SK-N-DZ (cell line): ENCODE results near the gene EGLN2.
A peak's percentile ranks its signal among the peaks of the same experiment; 100 is the strongest.
"Not testable (repeated sequence)": the region's sequence is repeated elsewhere in the genome, so short reads cannot be mapped to it uniquely, and the experiment has no call there.

Experiments used
- DNase-seq: peaks from one replicate; pipeline ENCODE4 v3.0.0-alpha.2; 2015; ENCODE audit warnings: low spot score

Gene EGLN2

DNA sequence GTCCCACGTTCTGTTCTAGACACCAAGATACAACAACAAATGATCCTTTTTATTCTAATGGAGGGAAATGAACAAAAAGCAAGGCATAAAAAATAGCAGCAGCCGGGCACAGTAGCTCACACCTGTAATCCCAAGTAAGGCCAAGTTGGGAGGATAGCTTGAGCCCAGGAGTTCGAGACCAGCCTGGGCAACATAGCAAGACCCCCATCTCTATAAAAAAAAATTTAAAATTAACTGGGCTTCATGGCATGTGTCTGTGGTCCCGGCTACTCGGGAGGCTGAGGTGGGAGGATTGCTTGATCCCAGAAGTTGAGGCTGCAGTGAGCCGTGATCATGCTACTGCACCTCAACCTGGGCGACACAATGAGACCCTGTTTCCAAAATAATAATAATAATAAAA is 22.6 kb upstream of the EGLN2 start:
- no peak for DNase-seq

DNA sequence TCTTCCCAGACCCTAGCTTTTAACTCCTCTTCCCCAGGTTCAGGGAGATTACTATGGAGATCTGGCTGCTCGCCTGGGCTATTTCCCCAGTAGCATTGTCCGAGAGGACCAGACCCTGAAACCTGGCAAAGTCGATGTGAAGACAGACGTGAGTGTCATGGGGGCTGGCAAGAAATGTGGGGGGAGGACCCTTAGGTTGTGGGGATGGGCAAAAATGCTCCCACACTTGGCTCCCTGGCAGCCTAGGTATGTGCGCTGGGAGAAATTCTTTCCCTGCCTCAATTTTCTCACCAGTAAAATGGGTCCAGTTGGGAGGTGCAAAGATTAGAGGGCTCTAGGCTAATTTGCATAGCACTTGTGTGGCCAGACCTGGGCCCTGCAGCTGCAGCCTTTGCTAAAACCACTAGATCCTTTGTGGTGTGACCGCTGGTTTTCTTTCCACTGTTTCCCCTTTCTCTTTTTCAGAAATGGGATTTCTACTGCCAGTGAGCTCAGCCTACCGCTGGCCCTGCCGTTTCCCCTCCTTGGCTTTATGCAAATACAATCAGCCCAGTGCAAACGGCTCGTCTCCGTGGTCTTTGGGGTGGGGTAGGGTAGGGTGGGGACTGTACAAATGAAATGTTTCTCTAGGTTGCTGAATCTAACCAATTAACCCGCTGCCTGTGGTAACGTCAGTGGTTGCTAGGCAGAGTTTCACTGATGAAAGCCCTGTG is 21.9 kb upstream of the EGLN2 start:
- peak; percentile 94 for DNase-seq

DNA sequence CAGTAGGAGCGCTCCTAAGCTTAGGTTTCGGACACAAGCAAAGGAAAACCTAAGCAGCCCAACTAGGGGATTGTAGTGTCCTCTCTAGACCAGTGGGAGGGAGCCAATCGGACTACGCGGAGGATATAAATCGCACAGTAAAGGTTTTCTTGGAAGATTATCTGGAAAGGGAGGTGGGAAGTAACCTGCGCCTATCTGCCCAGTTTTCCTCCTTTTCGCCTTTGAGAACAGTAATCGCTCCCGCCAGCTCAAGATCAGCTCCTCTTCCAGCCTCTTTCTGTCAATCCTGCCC is 21.4 kb upstream of the EGLN2 start:
- no peak for DNase-seq

DNA sequence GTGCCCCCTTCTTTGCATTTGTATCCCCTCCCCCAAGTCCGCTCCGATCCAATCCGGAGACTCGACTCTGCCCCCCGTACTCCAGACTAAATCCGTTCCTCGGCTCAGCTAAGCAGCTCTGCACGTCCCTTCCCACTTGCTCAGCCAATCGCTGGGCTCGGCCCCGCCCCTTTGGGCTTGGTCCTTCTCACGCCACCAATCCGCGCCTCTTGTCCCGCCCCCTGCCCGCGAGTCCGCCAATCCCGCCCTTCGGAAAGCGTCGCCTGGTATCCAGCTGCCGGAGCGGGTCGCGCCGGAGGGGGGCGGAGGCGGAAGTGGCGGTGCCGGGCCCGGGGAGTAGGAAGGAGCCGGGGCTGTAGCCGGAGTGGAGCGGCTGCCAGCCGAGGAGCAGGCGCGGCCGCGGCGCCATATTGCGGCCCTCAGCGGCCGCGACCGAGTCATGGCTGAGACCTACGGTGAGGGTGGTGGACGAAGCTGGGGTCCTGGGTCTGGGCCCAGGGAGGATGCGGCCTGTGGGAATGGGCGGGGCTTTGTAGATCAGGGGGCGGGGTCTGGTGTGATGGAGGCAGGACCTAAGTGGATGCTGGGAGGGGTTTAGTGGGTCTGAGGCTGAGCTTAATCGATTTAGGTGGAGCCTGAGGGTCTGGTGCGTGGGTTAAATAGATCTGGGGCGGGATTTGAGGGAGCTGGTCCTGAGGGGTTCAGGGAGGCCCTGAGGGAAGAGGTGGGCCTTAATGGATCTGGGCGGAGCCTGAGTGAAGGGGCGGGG is 20.9 kb upstream of the EGLN2 start, which contains the start of gene RAB4B:
Gene RAB4B (plus strand): TSS at position 311 of the 769 bp plus-strand sequence. CDS start 129 bp downstream, at position 440.
- peak; percentile 99 for DNase-seq

DNA sequence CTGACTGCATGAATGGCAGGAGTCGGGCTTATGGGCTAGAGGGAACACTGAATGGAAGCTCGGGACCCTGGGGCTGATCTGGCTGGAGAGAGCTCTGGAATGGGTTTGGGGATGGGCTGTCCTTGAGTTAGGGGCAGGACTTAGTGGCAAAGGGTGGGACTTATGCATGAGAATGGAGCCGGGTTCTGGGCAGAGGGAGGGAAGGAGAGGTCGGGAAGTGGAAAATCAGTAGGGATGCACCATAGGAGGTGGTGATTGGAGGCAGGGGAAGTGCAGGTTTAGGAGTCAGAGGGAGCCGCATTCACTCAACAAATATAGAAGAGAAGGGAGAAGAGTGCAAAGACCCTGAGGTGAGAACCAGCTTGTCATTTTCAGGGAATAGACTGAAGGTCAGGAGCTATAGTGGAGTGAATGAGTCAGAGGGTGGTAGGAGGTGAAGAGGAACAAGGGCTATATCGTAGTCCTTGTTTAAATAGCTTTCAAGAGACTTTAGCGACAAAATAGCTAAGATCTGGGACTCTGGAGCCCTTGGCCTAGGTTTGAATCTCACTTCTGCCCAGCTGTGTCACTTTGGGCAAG is 20.2 kb upstream of the EGLN2 start:
- DNase-seq = no peak

DNA sequence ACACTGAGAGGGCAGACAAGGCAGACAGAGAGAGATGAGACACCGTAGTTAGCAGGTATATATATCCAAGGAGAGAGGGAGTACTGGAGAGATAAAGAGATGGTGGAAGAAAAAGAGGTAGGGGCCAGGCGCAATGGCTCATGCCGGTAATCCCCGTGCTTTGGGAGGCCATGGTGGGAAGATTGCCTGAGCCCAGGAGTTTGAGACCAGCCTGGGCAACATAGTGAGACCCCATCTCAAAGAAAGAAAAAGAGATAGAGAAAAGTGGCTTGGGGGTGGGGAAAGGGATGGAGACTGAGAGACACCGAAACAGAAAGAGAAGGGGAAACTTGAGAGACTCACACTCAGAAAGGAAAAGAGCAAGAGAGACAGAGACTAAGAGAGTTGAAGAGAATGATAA is 18.4 kb upstream of the EGLN2 start:
- no peak for DNase-seq

DNA sequence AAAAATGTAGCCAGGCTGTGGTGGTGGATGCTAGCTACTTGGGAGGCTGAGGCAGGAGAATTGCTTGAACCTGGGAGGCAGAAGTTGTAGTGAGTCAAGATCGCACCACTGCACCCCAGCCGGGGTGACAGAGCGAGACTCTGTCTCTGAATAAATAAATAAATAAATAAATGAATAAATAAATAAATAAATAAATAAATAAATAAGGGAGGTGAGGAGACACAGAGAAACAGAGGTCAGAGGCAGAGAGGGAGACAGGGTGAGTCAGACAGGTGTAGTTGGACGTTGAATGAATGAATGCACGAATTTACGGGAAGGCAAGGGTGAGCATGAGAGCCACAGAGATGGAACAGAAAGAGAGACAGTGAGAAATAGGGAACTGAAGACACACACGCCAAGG is 17.9 kb upstream of the EGLN2 start:
- DNase-seq = no peak

DNA sequence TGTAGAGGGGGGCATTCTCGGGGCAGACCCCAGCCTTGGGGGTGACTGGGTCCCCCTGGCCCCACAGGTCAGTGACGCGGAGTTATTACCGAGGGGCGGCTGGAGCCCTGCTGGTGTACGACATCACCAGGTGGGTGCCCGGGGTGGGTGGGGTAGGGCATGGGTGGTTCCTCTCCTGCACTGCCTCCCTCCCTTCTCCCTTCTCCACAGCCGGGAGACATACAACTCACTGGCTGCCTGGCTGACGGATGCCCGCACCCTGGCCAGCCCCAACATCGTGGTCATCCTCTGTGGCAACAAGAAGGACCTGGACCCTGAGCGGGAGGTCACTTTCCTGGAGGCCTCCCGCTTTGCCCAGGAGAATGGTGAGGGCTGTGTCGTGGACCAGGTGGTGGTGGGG is 15.3 kb upstream of the EGLN2 start:
- DNase-seq = no peak

DNA sequence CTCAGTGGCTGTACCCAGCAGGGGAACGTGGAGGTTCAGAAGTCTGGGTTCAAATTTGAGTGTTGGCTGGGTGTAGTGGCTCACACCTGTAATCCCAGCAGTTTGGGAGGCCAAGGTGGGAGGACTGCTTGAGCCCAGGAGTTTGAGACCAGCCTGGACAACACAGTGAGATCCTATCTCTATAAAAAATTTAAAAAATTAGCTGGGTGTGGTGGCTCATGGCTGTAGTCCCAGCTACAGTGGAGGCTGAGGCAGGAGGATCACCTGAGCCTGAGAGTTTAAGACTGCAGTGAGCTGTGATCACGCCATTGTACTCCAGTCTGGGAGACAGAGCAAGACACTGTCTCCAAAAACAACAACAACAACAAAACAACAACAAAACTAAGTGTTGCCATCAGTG is 14.8 kb upstream of the EGLN2 start:
- not testable (repeated sequence) for DNase-seq

DNA sequence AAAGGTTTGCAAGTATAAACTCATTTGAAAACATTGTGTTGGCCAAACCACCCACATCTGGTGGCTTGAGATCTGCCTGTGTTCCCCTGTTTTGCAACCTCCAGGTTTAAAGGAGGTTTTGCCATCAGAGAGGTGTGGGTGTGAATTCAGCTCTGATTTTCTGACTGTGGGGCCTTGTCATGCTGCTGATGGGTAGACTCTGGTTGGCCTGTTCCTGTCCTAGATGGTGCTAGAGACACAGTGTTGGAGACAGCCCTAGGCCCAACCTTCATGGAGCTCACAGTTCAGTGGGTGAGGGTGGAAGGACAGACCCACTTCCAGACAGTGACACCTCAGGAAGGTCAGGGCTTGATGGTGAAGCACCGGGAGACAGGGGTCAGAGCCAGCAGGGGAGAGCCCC is 13.5 kb upstream of the EGLN2 start:
- DNase-seq = no peak

DNA sequence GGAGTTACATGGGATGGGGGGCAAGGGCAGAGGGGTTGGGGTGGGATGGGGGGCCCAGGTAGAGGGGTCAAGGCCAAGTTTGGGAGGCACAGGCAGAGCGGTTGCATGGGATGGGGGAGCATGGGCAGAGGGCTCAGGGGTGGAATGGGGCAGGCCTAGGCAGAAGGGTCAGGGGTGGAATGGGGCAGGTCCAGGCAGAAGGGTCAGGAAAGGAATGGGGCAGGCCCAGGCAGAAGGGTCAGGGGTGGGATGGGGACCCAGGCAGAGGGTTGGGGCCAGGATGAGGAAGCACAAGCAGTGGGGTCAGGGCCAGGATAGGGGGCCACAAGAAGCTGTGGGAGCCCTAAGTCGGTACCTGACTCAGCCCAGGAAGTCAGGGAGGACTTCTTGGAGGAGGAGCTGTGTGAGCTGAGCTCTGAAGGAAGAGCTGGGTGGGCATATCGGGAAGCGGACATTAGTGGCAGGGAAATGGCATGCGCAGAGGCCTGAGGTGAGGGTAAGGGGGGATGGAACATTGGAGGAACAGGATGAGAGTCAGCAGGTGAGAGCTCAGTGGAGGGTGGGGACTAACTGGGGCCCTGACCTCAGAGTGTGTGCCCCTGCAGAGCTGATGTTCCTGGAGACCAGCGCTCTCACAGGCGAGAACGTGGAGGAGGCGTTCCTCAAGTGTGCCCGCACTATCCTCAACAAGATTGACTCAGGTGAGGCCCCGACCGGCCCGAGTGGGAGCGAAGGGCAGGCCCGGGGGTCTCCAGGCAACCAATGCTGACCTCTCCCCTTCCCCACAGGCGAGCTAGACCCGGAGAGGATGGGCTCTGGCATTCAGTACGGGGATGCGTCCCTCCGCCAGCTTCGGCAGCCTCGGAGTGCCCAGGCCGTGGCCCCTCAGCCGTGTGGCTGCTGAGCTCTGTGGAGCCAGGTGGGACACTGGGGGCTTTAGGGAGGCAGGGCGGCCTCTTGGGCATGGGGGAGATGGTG is 12.6 kb upstream of the EGLN2 start:
- no peak for DNase-seq

DNA sequence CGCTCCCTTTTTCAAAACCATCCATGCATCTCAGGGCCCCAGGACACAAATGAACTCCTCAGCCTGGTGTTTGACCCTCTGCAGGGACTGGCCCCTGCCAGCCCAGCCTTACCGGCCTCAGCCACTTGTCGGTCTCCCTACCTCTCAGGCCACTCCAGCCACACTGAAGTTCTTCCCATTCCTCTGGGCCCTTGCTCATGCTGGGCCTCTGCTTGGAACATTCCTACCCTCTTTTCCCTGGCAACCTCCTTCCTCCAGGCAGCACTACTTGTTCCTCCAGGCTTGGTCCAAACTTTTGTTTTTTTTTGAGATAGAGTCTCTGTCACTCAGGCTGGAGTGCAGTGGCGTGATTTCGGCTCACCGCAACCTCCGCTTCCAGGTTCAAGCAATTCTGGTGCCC is 7.6 kb upstream of the EGLN2 start:
- DNase-seq = no peak

DNA sequence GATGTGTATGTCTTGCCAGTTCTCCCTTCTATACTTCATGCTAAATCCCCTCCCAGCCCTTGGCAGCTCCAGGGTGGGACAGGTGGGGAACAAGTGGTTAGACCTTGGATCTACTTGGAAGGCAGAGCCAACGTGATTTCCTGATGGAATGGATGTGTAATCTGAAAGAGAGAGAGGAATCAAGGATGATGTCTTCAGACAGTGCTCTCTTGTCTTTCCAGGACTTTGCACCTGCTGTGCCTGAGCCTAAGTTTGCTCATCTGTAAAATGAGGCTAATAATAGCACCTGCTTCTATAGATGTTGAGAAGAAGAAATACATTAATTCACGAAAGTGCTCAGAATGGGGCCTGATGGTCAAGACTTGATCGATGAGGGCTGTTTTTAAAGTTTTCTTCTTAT is 7.0 kb upstream of the EGLN2 start:
- DNase-seq = no peak

DNA sequence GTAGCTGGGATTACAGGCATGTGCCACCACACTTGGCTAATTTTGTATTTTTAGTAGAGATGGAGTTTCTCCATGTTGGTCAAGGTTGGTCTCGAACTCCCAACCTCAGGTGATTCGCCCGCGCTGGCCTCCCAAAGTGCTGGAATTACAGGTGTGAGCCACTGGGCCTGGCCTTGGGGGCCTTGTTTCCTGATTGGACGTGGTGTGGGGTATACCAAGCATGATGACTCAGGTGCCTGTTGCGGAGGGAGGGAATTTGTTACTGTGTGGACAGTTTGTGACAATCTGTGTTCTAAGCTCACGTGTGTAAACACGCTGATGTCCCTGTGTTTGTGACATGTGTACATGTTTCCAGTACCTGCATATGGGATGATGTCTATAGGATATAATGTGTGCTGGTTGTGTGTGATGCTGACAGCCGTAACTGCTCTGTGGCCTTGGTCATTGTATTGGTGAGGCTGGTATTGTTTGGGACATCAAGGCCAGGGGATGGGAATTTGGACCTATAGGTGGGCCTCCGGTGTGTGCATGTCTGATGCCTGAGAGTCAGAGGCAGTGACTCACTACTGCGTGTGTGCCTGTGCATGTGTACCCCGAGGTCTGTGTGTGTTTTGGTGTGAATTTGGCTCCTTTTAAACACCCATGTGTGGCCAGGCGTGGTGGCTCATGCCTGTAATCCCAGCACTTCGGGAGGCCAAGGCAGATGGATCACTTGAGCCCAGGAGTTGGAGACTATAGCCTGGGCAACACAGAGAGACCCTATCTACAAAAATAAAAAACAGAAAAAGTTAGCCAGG is 1.6 kb upstream of the EGLN2 start:
- no peak for DNase-seq

DNA sequence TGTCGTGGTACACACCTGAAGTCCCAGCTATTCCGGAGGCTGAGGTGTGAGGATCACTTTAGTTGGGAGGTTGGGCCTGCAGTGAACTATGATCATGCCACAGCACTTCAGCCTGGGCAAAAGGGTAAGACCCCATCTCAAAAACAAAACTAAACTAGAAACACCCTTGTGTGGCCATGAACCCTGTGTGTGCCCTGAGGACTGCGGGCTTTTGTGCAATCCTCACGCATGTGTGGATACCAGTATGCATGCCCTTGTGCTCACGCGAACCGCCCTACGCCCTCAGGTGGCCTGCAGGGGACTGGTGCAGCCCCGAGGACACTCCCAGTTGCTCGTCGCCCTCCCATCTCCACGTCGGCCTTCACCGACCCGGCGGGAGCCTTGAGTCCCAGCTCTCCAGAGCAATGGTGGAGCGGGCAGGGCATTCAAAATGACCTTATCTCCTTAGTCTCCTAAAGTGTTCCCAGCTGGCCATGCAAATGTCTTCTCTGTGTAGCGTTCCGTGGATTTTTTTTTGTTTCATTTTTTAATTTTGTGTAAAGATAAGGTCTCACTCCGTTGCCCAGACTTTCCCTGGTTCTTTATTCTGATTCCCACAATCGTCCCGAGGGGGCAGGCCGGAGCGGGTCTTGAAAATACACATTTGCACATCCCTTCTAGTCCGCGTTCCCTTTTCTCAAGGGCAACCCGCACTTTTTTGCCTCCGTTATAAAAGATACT is 868 bp upstream of the EGLN2 start:
- peak; percentile 84 for DNase-seq

DNA sequence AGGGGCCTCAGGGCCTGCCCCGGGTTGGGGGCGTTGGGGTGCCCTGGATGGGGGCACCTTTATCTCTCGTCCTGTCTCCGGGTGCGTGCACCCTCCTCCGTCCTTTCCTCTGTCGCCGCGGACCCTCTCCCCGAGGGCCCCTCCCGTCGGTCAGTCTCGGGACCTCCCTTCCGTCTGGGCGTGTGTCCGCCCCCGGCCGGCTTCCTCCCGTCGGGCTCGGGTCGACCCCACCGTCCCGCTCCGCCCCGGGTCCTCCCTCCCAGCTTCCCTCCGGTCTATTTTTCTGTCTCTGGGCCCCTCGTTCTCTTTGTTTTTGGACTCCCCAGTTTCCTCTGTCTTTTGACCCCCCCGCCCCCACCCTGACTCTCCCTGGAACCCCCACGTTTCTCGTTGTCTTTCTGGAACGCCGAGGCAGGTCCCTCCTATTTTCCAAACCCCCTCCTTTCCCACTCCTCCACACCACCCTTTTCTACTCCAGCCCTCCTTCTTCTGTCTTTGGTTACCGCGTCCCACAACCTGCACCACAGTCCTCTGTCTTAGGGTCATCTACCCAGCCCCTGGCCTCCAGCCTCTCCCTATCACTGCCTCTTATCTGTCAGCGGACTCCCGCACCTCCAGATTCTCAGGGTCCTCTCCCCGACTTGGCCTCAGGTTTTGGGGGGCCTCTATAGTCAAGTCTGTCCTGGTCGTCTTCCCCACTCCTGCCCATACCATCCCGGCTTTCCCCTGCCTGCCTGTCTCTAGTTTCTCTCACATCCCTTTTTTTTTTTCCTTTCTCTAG is 757 bp downstream of the EGLN2 start:
- no peak for DNase-seq

DNA sequence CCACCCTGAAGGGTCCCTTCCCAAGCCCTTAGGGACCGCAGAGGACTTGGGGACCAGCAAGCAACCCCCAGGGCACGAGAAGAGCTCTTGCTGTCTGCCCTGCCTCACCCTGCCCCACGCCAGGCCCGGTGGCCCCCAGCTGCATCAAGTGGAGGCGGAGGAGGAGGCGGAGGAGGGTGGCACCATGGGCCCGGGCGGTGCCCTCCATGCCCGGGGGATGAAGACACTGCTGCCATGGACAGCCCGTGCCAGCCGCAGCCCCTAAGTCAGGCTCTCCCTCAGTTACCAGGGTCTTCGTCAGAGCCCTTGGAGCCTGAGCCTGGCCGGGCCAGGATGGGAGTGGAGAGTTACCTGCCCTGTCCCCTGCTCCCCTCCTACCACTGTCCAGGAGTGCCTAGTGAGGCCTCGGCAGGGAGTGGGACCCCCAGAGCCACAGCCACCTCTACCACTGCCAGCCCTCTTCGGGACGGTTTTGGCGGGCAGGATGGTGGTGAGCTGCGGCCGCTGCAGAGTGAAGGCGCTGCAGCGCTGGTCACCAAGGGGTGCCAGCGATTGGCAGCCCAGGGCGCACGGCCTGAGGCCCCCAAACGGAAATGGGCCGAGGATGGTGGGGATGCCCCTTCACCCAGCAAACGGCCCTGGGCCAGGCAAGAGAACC is 1.5 kb downstream of the EGLN2 start:
- no peak for DNase-seq

DNA sequence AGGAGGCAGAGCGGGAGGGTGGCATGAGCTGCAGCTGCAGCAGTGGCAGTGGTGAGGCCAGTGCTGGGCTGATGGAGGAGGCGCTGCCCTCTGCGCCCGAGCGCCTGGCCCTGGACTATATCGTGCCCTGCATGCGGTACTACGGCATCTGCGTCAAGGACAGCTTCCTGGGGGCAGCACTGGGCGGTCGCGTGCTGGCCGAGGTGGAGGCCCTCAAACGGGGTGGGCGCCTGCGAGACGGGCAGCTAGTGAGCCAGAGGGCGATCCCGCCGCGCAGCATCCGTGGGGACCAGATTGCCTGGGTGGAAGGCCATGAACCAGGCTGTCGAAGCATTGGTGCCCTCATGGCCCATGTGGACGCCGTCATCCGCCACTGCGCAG is 2.0 kb downstream of the EGLN2 start:
- DNase-seq = no peak
